NCI-H1105 treated with DMSO at 0.1 percent for 48 hours (cell line): ENCODE data around the gene LIMS4.
"Not testable (repeated sequence)": the region's sequence is repeated elsewhere in the genome, so short reads cannot be mapped to it uniquely, and the experiment has no call there.

Experiments
- DNase-seq: peaks from one replicate; lab custom pipeline; 2025; lab: John Stamatoyannopoulos, UW

LIMS4 gene

DNA sequence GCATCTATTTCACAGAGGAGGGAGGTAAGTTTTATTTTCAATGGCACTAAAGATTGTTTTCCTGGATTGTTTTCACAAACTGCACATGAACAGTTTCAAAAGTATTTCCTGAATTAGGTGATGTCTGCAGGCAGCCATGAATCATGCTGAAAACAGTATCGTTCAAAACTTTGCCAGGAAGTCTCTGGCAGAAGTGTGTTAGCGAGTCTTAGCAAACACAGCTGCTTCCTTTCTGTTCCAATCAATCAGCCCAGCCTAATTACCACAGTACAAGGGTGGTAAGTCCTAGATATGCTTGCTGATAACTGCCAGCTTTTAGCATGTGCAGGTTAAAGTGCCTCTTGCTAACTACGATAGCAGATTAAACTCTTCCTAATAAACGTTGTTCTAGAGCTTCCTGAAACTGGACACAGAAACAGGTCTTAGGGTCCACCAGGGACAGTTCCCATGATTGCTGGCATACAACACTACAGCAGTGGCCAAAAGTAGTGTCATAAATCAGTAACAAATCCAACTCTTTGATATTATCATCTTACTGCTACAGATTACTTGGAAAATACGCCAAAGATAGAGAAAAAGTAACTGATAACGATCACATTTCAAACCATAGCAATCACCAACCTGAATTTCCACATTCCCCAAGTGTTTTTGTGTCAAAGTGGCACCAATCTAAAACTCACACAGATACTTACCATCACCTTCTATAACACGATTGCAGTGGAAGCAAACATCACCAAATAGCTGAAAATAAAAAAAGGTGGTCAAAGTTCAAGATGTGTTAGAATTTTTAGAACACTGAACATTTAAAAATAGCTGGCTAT lies 23.3 kb downstream of the LIMS4 start:
- not testable (repeated sequence) for DNase-seq

DNA sequence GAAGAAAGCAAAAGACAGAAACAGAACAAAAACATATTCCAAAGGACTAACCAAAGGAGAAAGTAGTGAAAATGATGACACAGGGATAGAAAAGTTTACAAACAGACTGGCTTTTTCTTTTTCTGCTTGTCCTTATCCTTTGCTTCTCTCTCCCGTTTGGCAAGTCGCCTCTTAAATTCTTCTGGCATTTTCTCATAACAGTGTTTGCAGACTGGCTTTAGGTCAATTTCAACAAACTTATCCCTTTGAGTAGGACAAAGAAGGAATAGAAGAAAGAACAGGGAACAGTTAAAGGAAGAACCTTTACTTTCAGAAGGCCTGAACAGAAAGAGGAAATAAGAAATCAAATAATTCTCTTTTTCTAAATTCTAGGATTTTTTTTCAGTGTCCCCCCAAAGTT lies 26.0 kb downstream of the LIMS4 start:
- DNase-seq, result not testable (repeated sequence)

DNA sequence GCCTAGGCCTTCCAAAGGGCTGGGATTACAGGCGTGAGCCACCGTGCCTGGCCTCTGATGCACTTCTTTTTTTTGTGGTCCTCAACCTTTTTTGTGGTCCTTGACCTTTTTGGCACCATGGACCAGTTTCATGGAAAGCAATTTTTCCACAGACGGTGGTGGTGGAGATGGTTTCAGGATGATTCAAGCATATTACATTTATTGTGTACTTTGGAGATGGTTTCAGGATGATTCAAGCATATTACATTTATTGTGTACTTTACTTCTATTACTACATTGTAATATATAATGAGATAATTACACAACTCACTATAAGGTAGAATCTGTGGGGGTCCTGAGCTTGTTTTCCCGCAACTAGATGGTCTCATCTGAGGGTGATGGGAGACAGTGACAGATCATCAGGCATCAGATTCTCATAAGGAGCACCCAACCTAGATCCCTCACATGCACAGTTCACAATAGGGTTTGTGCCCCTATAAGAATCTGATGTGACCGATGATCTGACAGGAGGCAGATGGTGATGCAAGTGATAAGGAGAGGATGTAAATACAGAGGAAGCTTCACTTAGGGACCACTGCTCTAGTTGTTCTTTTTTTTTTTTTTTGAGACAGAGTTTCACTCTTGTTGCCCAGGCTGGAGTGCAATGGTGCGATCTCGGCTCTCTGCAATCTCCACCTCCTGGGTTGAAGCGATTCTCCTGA lies 29.2 kb downstream of the LIMS4 start:
- not testable (repeated sequence) for DNase-seq

DNA sequence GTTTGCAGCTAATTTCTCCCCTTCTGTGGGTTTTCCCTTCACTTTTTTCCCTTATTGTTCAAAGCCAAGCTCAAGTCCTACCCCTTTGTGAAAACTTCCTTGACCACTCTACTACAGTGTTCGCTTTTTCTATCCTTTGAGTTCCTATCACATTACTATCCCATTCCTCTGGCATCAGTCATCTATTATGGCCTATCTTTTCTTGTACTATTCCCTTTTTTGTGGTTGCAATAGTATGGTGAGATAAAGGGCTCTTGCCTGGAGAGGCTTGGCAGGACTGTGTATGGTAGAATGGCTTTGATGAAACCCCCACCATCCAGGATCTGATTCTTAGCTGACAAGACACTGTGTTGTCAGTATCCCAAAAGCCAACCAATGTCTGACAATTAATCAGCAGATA lies 30.7 kb downstream of the LIMS4 start:
- DNase-seq, result not testable (repeated sequence)

DNA sequence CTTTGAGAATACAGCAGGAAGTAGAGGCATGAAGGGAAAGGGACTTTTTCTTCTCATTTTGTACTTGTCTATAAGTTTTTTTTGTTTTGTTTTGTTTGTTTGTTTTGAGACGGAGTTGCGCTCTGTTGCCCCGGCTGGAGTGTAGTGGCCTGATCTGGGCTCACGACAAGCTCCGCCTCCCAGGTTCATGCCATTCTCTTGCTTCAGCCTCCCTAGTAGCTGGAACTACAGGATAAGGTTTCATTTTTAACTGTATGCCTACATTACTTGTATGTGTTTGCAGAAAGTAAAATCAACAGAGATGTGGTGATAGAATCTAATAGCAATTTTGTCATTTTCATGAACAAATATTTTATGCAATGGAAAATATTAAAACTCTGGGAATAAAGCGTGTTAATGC lies 38.1 kb downstream of the LIMS4 start:
- DNase-seq, result not testable (repeated sequence)

DNA sequence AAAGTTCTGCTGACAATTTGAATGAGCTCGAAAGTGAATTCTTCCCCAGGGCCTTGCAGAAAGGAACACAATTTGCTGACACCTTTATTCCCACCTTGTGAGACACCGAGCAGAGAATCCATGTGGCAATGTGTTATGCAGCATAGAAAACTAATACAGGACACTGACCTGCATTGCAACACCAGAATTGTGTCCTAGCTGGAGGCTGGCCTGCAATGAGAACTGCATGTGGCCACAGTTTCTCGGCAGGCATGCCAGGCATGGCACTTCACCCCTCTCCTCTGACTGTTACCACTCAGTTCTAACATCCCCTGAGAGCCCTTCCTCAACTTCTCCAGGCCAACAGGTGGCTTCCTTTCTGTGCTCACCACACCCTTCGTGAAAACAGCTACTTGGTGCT lies 46.9 kb downstream of the LIMS4 start:
- not testable (repeated sequence) for DNase-seq

DNA sequence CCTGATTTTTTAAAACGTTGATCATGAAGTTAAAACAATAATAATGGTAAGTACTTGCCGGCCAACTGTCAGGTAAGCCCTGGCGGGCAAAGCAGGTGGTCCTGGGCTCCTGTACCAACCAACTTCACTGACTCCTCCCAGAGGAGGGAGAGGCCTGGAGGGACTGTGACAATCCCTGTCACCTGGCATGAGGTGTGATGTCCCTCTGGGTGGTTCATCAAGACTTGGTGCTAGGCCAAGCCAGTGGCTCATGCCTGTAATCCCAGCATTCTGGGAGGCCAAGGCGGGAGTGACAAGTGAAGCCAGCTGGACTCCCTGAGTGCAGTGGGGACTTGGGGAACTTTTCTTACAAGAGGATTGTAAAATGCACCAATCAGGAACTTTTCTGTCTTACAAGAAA lies 48.2 kb downstream of the LIMS4 start:
- not testable (repeated sequence) for DNase-seq

DNA sequence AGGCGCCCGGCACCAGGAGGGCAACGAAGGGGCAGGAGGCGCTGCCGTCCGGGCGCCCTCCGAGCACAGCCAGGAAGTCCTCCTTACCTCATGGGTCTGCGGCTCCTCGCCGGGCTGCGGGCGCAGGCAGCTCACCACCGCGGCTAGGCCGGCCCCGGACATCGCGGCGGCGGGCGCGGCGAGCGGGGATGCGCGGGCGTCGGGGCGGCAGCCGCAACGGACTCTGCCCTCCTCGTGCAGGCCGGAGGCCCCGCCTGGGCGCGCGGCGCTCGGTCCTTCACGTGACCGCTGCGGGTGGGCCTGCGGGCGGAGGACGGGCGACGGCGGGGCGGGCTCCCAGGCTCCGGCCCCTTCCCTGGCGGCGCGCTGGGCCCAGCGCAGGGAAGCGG lies 49.0 kb downstream of the LIMS4 start:
- not testable (repeated sequence) for DNase-seq

DNA sequence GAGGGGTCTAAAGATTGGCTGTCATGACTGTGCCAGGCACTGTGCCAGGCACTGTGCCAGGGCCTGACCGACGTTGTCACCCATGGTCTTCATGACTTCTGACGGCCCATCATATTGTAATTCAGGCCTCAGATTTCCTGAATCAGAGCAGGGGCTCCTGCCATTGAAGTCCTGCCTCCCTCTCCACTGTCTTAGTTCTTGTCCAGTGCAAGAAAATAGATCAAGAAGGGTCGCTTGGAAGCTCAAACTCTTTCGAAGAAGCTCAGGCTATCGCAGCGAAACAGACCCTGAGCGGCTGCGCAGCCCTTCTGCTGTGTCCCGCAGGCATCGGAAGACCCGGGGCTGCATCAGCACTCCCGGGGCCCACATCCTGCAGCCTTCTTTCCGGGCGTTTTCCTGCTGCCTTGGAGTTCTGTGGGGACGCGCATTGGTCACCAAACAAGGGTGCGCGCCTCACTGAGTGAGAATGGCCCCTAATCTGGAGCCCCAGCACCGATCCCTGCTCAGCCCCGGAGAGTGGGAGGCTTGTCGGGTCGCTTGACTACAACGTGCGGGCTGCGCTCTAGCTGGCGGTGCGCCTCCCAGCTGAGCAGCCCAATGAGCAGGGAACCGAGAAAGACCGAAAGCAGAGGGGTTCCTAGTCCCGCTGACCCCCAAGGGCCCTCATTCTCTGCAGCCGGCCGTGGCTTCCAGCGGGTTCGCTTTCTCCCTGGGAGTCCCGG lies 49.6 kb downstream of the LIMS4 start:
- not testable (repeated sequence) for DNase-seq

DNA sequence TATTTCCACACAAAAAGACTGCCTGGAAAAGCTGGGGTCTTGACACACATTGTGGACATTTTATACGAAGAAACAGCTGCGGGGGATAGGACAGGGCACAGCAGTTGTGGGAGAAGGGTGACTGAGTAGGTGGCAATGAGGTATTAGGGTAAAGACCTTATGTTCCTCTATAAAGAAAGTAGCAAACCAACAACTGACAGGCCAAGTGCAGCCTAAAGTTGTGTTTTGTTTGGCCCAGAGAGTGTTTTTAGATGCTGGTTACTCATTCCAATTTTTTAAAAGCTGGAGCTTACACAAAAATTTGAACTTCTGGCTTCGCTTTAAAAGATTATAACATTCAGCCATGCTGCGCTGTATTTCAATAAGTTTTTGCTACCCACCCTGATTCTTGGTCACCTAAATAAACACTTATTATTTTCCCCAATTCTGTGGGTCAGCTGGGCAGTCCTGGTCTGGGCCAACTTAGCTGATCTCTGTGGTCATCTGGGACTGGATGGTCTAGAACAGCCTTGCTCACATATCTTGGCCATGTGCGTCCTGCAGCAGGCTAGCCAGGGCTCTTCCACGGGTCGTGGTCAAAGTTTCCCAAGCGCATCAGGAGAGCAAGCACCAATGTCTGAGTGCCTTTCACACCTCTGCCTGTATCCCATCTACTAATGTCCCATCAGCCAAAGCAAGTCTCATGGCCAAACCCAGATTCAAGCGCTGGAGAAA lies 51.8 kb downstream of the LIMS4 start:
- DNase-seq, result not testable (repeated sequence)

DNA sequence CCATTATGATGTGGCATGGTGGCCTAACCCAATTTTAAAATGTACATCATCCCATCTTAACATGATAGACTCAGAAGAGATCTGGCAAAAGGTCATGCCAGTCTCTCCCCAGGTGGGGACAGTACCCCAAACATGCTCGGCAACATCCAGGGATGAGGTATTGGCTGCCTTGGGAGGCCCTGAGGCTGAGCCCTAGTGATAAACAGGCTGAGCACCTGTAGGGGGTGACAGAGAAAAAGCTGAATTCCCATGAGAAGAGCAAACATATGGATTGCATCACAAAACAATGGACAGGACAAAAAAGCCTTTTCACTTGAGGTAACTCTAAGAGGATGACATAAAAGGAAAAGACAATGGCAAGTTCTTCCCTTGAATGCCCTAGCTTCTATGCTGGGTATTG lies 65.5 kb downstream of the LIMS4 start:
- DNase-seq, result not testable (repeated sequence)

DNA sequence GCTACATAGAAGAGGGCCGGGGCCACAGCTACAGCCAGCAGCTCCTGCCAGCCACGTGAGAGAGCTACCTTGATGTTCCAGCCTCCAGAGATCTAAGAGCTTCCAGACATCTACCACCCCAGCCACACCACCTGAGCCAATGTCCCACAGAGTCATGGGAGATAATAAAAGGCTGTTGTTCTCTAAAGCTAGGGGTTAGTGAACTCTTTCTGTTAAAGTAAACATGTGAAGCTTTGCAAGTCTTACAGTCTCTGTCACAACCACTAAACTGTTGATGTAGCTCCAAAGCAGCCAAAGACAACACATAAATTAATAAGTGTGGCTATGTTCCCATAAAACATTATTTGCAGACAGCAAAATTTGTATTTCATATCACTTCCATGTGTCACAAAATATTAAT lies 67.6 kb downstream of the LIMS4 start:
- DNase-seq, result not testable (repeated sequence)

DNA sequence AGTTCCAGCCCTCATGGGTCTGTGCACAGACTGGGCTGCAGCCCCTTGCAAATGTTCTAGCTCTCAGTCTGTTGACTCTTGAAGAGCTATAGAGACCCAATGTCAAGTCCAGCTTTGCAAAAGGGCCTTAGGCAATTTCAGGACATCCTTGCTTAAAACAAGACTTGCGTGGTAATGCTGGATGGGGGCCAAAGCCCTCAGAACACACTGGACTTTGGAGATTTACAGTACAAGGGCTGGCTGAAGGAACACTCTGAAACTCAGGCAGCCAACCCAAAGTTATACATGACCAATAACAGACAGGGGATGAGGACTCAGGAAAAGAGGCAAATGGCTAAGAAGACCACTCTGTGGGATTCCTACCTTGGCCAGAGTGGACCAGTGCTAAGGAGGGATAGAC lies 68.4 kb downstream of the LIMS4 start:
- DNase-seq, result not testable (repeated sequence)

DNA sequence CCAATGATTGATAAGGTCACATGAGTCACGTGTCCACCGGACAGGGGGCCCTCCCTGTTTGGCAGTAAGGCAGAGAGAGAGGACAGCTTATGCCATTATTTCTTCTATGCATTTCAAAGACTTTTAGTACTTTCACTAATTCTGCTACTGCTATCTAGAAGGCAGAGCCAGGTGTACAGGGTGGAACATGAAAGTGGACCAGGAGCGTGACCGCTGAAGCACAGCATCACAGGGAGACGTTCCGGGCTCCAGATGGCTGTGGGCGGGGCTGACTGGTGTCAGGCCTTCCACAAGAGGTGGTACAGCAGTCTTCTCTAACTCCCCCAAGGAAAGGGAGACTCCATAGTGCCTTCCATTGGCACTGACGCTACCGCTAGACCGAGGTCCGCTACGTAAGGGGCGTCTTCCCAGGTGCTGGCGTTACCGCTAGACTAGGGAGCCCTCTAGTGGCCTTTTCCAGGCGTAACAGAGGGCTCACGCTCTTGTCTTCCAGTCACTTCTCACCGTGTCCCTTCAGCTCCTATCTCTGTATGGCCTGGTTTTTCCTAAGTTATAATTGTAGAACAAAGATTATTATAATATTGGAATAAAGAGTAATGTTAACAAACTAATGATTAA lies 71.5 kb downstream of the LIMS4 start:
- not testable (repeated sequence) for DNase-seq

DNA sequence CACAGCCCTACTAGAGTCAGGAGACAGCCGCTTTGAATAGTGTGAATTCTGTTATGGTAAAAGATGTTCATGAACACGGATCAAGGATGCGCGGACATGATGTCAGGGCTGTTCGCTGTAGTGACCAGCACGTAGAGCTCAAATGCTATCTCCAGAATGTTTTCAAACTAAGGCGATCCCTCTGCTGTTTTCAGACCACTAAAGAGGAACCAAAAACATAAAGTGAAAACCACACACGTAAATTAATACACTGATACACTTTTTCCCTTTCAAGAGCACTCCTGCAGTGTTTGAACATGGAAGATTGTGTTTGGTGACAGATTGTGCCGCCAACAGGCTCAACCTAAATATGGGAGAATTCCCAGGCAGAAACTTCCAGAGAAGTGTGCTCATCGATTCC lies 73.2 kb downstream of the LIMS4 start:
- DNase-seq, result not testable (repeated sequence)

DNA sequence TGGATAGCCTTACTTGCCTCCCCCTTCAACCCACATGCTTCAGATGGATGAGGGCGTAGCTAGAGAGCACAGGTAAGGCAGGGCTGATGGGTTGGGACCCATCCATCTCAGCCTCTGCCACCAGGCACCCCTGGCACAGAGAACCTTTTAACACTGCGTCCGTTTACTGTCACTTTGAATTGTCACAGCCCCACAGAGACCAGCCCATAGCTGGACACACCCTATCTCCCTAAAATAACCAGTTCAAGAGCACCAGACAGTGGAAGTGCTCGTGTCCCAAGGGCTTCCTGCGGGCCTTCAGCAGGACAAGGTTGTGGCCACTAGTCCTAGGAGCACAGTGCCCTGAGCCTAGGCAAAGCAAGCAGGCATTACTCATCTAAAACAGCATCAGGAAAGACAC lies 76.6 kb downstream of the LIMS4 start:
- DNase-seq, result not testable (repeated sequence)
